ENCODE data around the gene TPO. TPM values are rescaled to one million over a fixed set of nuclear protein-coding genes. Genes with fewer than 3 reads are reported as not detected.
A peak's percentile ranks its signal among the peaks of the same experiment; 100 is the strongest.
"Not testable (repeated sequence)": the region's sequence is repeated elsewhere in the genome, so short reads cannot be mapped to it uniquely, and the experiment has no call there.

The TPO gene
- total and polyA plus RNA-seq, 11 donors = 3.0 to 13.8 (median 8.4) TPM

- Histone ChIP-seq H3K27me3 (no peaks in the 10 kb centered on the region), H3K27ac (no peak overlapping the region), H3K4me3 (no peak overlapping the region), H3K36me3 (no peaks in the 10 kb centered on the region), H3K4me1 (peaks cover 0 to 19% (median 11%) of the 10 kb centered on the region in 12 donors), H3K9me3 (no peaks in the 10 kb centered on the region)
- 77 to 93% (median 83%) methylated on average over 10 of the region's 10 CpGs for WGBS, 4 donors
- ATAC-seq (no peak), DNase-seq (no peak)
- intact Hi-C loops (cut with DNase I) = no loop called here
- TF ChIP-seq POLR2A (IDR thresholded peaks at IDR 0.05) (no peak), CTCF (IDR thresholded peaks at IDR 0.05) (no peak)
These were observed 156.7 kb downstream of the TPO start for GRCh38 chr2:1569879-1570450.

- DNase-seq = peak in 1 of 5 donors; percentile 23
- Histone ChIP-seq H3K9me3 (no peaks in the 10 kb centered on the region), H3K36me3 (no peaks in the 10 kb centered on the region), H3K27ac (peak overlapping the region in 8 of 12 donors; percentile 41 to 78 (median 62)), H3K4me3 (no peak overlapping the region), H3K4me1 (peaks cover 0 to 19% (median 11%) of the 10 kb centered on the region in 12 donors), H3K27me3 (no peaks in the 10 kb centered on the region)
- no peak for TF ChIP-seq CTCF (IDR thresholded peaks at IDR 0.05)
- no peak for TF ChIP-seq POLR2A (IDR thresholded peaks at IDR 0.05)
- intact Hi-C loops (cut with DNase I) = no loop called here
- WGBS, 4 donors = 74 to 81% (median 80%) methylated on average over 16 to 17 of the region's 17 CpGs
- no peak for ATAC-seq
These were observed 158.5 kb downstream of the TPO start for GRCh38 chr2:1571477-1572417.

GRCh38 chr2:1572638-1573037 lies 159.4 kb downstream of the TPO start:
- Histone ChIP-seq H3K4me3 (no peak overlapping the region), H3K27ac (peak overlapping the region in 11 of 12 donors; percentile 17 to 78 (median 61)), H3K27me3 (no peaks in the 10 kb centered on the region), H3K9me3 (no peaks in the 10 kb centered on the region), H3K4me1 (peaks cover 0 to 19% (median 11%) of the 10 kb centered on the region in 12 donors), H3K36me3 (no peaks in the 10 kb centered on the region)
- WGBS, 4 donors = 30 to 66% (median 49%) methylated on average over 10 of the region's 10 CpGs
- ATAC-seq (peak; percentile 56 to 97 (median 92)), DNase-seq (peak; percentile 67 to 90 (median 81))
- TF ChIP-seq CTCF (IDR thresholded peaks at IDR 0.05) (no peak), POLR2A (IDR thresholded peaks at IDR 0.05) (no peak)
- intact Hi-C loops (cut with DNase I) = no loop called here

- ATAC-seq = no peak
- Histone ChIP-seq H3K9me3 (no peaks in the 10 kb centered on the region), H3K36me3 (no peaks in the 10 kb centered on the region), H3K4me3 (no peak overlapping the region), H3K27ac (no peak overlapping the region), H3K27me3 (no peaks in the 10 kb centered on the region), H3K4me1 (peaks cover 0 to 8% (median 4%) of the 10 kb centered on the region in 12 donors)
- 85 to 90% (median 88%) methylated on average over 5 of the region's 5 CpGs for WGBS, 4 donors
- DNase-seq = no peak
- intact Hi-C loops (cut with DNase I) = no loop called here
- TF ChIP-seq CTCF (IDR thresholded peaks at IDR 0.05) (no peak), POLR2A (IDR thresholded peaks at IDR 0.05) (no peak)
These were observed 164.6 kb downstream of the TPO start for GRCh38 chr2:1577846-1578245.

- WGBS, 4 donors = 71 to 81% (median 74%) methylated on average over 14 to 19 of the region's 19 CpGs
- not testable (repeated sequence) for ATAC-seq, DNase-seq, H3K36me3 ChIP-seq, H3K27me3 ChIP-seq, H3K4me1 ChIP-seq, H3K9me3 ChIP-seq
- intact Hi-C loops (cut with DNase I) = loop anchor here in 1 of 10 donors (10.0 kb wide), 1 partner anchor 243 kb away; no protein-coding TSS in a partner anchor
- peak overlapping the region in 2 of 12 donors; percentile 9 to 23 for H3K4me3 ChIP-seq
- H3K27ac ChIP-seq = peak overlapping the region in 5 of 12 donors; percentile 43 to 62 (median 58)
These were observed 168.1 kb downstream of the TPO start for GRCh38 chr2:1581257-1581964.
